HG02678 (cell line): Measurements from ENCODE around the gene LY9.
"Not testable (repeated sequence)": the region's sequence is repeated elsewhere in the genome, so short reads cannot be mapped to it uniquely, and the experiment has no call there.

Experiments
- ATAC-seq: cut with Tn5 transposase; IDR thresholded peaks from one replicate; pipeline ENCODE4 v1.9.1; 2021; ENCODE audit warnings: mild to moderate bottlenecking, moderate library complexity; ENCODE audit not compliant: unreplicated experiment

LY9 gene

DNA sequence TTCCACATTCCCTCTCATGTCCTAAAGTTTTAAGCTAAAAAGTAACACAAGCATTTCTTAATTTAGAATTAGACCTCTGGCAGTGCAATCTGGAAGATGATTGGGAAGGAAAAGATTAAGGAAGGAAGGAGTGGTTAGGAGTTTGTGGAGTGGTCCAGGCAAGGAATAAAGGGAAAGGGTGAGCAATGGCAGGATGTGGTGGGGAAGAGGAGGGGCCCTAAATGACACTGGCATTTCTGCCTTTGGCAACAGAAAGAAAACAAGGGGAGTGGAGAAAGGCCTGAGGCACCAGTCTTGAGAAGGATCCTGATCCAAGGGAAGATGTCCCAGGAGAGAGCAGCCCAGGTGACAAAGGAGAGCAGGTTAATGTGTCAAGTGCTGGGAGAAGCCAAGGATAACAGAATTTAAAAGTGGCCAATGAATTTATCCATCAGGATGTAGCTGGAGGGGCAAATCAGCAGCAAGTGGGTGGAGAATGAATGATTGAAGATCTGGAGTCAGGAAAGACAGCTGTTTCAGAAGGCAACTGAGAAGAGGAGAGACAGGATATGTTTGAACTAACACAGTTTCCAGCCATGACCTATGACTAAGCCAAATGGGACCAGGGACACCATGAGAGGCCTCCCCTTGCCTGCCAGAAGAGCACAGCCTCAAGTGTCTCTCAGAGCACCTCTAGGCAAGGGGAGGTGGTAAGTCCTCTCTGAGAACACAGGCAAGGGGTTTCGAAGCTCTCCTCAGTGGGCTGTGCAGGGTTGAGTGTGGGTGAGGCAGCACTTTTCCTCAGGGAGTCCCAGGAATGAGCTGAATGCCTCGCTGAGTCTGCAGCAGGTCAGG, 20.9 kb upstream of the LY9 start:
- no peak for ATAC-seq

DNA sequence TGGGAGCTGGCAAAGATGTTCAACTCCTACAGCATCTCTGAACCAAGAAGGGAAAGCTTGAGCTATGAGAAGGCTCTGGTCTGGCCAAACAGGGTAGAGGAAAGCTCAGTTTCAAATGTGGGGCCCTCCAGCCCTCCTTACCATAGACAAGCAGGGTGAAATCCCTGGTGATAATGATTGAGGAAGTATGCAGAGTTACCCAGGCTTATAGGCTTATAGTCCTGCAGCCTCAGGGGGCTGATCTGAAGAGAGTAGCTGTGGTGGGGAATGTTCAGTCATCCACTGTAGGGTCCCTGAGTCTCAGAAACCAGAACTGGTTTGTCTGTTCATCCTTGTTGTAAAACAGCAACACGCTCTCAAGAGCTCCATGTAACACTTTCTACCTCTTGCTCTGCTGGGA, 19.8 kb upstream of the LY9 start:
- ATAC-seq, result peak; percentile 49

DNA sequence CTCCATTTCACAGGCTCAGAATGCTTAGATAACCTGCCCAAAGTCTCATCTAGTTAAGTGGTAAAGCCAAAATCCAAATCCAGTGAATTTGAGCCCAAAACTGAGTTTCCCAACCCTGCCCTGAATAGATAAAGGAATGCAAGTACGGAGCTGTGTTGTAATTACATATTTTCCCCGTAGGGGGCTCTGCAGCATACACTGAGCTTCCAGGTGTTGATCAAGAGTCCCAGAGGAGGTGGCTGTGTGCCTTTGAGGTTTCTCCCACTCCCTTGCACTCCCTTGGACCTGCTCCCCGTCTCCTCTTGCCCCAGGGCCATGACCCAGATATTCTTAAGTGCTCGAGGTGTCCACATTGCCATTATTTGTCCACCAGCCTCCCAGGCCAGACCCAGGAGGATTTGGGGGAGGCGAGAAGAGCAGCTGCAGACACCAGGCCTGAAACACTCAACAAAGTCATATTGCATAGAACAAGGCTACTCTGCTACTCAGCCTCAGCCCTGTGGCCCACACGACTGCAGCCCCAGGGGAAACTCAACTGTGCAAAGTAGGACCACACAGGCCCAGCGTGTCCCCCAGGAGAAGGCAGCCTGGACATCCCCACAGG, 18.4 kb upstream of the LY9 start:
- ATAC-seq, result no peak

DNA sequence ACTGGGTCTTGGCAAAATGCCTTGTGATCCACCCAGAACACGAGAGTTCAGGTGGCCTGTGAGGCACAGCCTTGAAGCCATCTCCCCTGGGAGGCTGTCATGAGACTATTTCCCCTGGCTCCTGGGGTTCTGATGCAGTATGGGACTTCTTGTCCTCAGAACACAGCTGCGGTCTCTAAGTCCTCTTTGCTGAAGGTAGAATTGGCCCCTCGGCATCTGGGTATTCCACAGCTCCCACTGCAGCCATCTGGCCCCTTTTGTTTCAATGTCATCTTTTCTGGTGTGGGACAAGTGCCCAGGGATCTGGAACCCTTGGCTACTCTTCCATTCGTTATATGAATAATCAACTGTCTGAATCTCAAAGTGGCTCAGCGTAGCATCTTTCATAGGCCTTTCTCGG, 17.0 kb upstream of the LY9 start:
- no peak for ATAC-seq

DNA sequence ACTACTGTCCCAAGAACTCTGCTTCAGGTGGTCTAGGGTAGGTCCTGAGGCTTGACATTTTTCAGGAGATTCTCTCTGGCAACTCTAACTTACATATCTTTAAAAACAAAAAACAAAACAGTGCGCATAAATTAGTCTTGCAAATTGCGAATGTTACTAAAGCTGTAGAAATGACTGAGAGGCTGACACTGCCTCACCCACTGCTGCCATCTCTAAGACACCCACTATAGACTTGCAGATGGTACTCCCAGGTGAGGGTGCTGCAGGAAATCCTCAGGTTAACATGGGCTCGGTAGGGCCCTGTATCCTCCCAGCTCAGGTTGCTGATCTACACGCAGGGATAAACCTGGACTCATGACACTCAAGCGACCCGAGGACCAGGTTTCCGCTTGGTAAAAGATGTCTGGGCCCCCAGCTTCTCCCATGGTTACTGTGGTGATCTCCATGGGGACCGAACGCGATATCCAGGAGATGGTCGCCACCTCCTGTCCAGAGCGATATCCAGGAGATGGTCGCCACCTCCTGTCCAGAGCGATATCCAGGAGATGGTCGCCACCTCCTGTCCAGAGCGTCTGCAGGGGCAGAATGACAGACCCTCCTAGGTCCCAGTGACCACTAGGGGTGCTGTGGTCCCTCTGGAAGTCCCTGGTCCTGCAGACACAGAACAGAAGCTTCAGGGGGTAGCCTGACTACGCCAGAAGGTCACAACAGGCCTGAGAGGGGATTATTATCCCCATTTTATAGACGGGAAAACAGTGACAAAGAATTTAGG, 16.2 kb upstream of the LY9 start:
- ATAC-seq, result no peak

DNA sequence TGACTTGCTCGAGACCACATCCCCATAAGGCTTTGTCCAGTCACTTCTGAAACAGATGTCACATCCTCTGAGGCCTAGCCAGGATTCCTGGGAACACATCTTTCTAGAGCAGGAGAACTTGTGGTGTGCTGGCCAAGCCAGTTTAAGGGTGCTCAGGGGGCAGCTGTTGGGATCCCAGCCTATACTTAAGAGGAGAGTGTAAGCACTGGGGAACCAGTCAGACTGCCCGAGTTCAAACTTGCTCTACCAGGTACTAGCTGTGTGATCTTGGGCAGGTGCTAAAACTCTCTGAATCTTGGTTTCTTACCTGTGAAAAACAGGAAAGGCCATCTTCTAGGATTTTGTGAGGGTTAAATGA, 15.6 kb upstream of the LY9 start:
- no peak for ATAC-seq

DNA sequence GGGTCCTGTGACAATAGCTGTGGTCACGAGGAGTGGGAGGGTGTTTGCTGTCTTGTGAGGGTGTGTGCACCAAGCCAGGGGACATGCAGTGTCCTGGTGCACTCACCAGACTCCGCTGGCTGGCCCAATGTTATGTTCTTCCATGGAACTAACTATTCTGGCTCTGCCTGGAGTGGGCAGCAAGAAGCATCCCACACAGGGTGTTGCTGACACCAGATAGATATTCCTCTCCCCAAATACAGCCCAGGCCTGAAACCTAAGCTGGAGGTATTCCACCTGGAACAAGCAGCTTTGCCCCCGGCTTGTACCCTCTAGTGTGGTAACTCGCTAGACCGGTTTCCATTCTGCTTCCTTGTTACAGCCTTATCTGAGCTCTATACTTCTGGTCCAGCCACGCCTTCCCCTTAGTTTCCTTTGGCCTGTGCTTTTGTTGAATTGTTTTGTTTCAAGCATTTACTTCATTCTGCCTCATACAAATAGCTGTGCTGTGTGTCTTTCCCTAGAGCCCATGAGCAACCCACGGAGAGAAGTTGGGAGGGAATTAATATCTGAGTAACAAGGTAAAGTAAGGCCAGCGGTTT, 14.7 kb upstream of the LY9 start:
- ATAC-seq, result no peak

DNA sequence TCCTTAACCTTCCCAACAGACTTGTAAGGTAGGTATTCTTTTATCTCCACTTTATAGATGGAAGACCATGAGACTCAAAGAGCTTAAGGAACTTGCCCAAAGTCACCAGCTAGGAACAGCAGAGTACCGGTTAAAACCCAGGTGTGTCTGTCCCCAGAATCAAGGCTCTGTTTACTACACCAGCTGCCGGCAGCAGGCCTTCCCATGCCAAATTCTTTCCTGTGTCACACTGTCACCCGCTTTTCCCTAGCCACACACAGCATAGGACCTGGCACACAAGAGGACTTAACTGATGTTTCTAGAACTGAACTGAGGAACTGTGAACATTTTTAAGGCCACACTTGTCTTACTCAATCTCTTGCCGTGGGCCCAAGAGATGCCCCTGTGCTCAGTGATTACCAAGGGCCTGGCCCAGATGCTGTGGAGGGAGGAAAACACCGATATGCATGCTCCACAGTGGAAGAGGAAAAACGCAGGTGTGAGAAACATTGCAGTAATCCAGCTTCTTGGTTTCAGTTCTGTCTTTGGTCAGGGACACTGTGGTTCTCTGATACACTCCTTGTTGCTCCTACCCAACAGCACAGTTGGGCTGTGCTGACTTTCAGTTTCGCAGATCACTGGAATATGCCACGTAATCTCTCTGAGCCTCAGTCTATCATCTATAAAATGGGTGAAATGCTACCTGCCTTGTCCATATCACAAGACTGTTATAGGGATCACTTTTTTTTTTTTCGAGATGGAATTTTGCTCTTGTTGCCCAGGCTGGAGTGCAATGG, 13.9 kb upstream of the LY9 start:
- ATAC-seq, result peak; percentile 85

DNA sequence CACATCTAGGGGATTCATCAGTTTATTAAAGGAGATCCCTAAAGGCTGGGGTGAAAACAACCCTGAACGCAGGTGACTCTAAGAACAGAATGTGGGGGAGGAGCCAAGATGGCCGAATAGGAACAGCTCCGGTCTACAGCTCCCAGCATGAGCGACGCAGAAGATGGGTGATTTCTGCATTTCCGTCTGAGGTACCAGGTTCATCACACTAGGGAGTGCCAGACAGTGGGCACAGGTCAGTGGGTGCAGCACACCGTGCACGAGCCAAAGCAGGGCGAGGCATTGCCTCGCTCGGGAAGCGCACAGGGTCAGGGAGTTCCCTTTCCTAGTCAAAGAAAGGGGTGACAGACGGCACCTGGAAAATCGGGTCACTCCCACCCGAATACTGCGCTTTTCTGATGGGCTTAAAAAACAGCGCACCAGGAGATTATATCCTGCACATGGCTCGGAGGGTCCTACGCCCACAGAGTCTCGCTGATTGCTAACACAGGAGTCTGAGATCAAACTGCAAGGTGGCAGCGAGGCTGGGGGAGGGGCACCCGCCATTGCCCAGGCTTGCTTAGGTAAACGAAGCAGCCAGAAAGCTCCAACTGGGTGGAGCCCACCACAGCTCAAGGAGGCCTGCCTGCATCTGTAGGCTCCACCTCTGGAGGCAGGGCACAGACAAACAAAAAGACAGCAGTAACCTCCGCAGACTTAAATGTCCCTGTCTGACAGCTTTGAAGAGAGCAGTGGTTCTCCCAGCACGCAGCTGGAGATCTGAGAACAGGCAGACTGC, 12.8 kb upstream of the LY9 start:
- not testable (repeated sequence) for ATAC-seq

DNA sequence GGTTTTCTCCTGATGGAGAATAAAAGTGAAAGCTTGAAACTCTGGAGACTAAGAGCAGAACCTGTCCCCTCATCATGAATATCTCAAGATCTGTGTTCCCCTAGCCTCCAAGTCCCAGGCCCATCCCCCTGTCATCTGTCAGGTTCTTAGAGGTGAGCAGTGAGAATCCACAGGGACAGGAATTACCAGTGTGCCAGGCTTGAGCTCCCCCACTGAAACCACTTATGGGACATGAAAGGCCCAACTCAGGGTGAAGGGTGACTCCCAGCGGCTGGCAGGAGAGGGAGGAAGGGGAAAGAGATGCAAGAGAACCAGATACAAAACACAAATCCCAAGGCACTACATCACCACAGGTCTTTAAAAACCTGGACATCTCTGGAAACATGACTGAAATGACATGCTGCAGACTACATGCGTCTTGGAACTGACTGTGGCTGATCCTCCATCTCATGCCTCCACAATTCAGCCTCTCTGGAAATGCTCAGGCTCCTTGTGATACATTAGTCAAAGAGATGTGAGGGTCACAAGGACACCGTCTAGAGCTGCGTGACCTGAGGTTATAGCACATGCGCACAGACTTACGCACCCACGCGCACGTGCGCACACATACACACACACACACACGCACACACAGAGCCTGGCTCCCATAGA, 6.8 kb upstream of the LY9 start:
- ATAC-seq, result peak; percentile 30

DNA sequence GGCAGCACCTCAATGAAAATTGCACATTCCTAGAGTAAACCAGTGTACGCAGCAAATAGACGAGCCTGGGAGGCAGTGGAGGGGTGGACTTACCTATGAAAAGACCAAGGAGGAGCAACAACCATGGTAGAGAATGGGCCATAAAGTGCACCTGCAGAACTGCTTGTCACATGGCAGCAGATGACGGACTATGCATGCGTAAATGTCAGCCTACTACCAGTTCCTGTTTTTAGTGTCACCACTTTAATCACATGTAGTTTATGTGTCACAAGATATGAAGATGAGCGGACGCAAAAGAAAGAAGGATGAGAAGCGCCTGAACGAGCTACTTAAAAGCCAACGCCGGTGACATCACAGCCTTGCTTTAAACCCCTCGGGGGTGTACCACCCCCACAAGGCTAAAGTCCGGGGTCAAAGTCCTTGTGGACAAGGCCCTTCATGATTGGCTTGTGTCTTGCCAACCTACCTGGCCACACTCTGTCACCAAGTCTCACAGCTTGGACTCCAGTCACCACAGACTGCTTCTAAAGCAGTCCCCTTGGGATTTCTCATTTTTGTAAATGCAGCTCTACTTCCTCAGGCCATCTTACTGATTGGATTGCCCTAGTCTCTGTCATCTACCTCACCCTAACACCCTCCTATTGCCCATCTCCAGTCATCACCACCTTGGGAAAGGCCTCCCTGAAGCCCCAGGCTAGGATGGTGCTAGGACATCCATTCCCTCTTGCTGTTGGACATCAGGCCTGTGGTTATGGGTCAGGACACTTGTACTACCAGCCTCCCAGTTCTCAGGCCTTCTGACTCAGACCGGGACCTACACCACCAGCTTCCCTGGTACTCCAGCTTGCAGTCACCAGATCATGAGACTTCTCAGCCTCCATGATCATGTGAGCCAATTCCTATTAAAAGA, 6.0 kb upstream of the LY9 start:
- peak; percentile 82 for ATAC-seq

DNA sequence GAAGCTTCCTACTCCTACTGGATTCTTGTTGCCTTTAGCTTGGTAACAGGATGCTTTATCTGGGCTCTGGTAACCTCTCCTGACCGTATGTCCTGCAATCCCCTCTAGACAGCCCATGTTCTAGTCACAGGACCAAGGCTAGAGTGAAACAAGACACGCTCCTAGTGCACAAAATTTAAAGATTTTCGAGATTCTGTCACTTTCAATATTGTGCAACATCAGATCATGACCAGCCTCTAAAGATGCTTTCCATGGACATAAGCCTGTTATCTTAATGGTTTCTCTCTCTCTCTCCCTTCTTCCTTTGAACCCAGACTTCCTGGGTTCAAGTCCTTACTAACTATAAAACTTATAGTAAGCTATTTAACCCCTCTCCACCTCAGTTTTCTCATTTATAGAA, 1.6 kb upstream of the LY9 start:
- no peak for ATAC-seq

DNA sequence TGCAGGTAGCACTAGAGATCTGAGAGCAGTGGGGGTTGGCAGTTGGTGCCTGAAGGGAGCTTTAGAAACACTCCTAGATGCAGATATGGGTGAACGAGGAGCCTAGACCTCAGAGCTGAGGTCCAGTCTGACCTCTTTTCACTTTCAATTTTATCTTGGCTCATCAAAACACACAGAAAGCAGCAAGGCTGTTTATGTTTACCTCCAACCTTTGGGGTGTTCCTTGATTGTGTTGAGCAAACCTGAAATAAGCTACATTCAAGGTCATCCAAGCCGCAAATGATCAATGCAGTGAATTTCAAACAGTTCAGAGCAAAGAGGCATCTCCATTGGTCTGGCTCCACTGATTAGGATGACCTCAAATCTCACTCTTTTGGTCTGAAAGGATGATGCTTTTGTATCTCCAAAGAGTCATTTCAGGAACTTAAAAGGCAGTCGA, 1.3 kb downstream of the LY9 start:
- peak; percentile 30 for ATAC-seq

DNA sequence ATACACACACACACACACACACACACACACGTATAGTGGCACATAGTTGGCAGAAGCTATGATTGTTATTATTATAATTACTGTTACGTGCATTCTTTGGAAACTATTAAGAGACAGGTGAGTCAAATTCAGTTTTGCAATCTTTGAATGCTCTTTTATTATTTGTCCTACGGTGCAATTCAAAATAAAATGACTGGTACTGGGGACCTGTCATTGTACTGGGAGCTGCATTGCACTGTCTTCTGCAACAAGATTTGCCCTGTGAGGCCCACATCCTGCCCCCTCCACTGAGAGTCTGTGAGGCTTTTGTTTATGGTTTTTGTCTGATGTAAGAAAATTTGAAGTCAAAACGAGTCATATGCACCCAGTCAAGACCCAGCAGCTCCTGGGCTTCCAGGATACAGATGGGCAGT, 1.9 kb downstream of the LY9 start:
- ATAC-seq, result no peak

DNA sequence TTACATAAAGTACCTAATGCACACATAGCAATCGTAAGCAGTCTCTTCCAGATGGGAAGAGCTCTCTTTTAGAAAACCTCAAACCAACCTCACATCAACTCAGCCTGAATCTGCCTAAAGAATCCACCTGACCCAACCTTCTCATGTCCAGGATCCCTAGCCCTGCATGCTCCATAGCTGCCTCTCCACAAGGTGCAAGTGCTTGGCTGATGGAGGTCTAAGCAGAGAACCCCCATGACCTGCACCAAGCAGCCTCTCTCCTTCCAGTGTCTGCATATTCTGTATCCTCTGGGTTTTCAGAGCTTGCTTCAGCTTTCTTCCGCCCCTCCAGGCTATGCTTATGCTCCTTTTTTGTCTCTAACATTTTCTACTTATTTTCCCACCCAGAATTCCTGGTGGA, 2.5 kb downstream of the LY9 start:
- no peak for ATAC-seq

DNA sequence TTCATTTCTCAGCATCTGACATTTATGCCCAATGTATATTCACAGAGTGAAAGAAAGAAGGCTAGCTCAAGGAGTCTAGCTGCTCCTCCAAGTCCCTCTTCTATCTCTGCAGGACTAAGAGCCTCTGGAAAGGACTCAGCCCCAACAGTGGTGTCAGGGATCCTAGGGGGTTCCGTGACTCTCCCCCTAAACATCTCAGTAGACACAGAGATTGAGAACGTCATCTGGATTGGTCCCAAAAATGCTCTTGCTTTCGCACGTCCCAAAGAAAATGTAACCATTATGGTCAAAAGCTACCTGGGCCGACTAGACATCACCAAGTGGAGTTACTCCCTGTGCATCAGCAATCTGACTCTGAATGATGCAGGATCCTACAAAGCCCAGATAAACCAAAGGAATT, 3.7 kb downstream of the LY9 start:
- no peak for ATAC-seq

DNA sequence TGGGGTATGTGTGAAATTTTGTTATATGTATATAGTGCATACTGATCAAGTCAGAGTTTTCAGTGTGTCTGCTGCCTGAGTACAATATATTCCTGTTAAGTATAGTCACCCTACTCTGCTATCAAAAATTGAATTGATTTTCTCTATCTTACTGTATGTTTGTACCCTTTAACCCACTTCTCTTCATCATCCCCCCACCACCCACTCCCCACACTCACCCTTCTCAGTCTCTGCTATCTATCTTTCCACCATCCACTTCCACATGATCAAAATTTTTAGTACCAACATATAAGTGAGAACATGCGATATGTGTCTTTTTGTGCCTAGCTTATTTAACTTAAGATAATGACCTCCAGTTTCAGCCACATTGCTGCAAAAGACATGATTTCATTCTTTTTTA, 4.2 kb downstream of the LY9 start:
- ATAC-seq, result no peak

DNA sequence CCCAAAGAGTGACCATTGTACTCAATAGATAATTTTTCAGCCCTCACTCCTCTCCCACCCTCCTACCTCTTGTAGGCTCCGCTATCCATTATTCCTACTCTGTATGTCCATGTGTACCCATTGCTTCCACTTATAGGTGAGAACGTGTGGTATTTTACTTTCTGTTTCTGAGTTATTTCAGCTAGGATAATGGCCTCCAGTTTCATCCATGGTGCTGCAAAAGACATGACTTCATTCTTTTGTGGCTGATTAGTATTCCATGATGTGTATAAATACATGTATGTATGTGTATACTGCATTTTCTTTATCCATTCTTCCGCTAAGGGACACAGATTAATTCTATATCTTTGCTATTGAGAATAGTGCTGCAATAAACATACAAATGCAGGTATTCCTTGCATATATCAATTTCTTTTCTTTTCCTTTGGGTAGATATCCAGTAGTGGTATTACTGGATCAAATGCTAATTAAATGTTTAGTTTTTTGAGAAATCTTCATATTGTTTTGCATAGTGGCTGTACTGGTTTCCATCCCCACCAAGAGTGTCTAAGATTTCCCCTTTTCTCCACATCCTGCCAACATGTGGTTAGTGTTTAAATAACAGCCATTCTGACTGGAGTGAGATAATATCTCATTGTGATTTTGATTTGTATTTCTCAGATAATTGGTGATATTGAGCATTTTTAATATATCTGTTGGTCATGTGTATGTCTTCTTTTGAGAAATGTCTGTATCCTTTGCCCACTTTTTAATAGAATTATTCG, 4.9 kb downstream of the LY9 start:
- ATAC-seq, result no peak
